Ishikawa (cell line): Measurements from ENCODE around the gene TBC1D8.

Experiments used
- CEBPB ChIP-seq: IDR thresholded peaks from 2 replicates; pipeline ENCODE4 v1.6.1; 2012
- CREB1 ChIP-seq: IDR thresholded peaks from 2 replicates; pipeline ENCODE4 v1.6.1; 2012; ENCODE audit warnings: low read depth
- EGR1 ChIP-seq: IDR thresholded peaks from 2 replicates; pipeline ENCODE4 v1.6.1; 2012
- EP300 ChIP-seq: IDR thresholded peaks from 2 replicates; pipeline ENCODE4 v1.6.1; 2012; ENCODE audit warnings: borderline replicate concordance
- FOXM1 ChIP-seq: IDR thresholded peaks from 2 replicates; pipeline ENCODE4 v1.6.1; 2012; ENCODE audit warnings: low read depth, borderline replicate concordance
- MAX ChIP-seq: IDR thresholded peaks from 2 replicates; pipeline ENCODE4 v1.6.1; 2012
- NFIC ChIP-seq: IDR thresholded peaks from 2 replicates; pipeline ENCODE4 v1.6.1; 2012
- RAD21 ChIP-seq: IDR thresholded peaks from 2 replicates; pipeline ENCODE4 v1.6.1; 2012; ENCODE audit warnings: low read depth
- REST ChIP-seq: IDR thresholded peaks from 2 replicates; pipeline ENCODE4 v1.6.1; 2012; ENCODE audit warnings: low read depth, mild to moderate bottlenecking
- TAF1 ChIP-seq: IDR thresholded peaks from 2 replicates; pipeline ENCODE4 v1.6.1; 2012; ENCODE audit warnings: low read depth, mild to moderate bottlenecking
- USF1 ChIP-seq: IDR thresholded peaks from 2 replicates; pipeline ENCODE4 v1.6.1; 2012
- YY1 ChIP-seq: IDR thresholded peaks from 2 replicates; pipeline ENCODE4 v1.6.1; 2012; ENCODE audit warnings: low read depth
- ZBTB7A ChIP-seq: IDR thresholded peaks from 2 replicates; pipeline ENCODE4 v1.6.1; 2012; ENCODE audit warnings: low read depth

GRCh38 chr2:101130081-101130480 lies 21.1 kb downstream of the TBC1D8 start:
- TF ChIP-seq CEBPB, result no peak
- TF ChIP-seq MAX, result no peak
- TF ChIP-seq EGR1, result no peak
- no peak for TF ChIP-seq YY1
- TF ChIP-seq NFIC, result no peak
- TF ChIP-seq TAF1, result no peak
- TF ChIP-seq ZBTB7A, result no peak
- TF ChIP-seq USF1, result no peak
- no peak for TF ChIP-seq FOXM1
- no peak for TF ChIP-seq EP300
- no peak for TF ChIP-seq RAD21
- no peak for TF ChIP-seq REST
- no peak for TF ChIP-seq CREB1
